Thyroid gland (tissue), 4 donors: Measurements from ENCODE around the gene CAMK1D.

Source experiments
- POLR2A ChIP-seq, 2 donors: fragments of 450-650 bp; IDR thresholded peaks; one replicate each; pipeline ENCODE4 v1.6.1; 2017; ENCODE audit warnings: antibody characterized with exemption in 2 of 2, mild to moderate bottlenecking in 2 of 2, moderate library complexity in 1 of 2
- TF ChIP-seq, protein P1 (sequence below), 6 experiments: fragments of 200-600 bp in 3 of 6; fragments of 450-650 bp in 3 of 6; sonication (generic) in 3 of 6; IDR thresholded peaks; one replicate each; pipeline ENCODE4 v1.5.1; 2016 to 2019; ENCODE audit warnings: antibody characterized with exemption in 6 of 6, mild to moderate bottlenecking in 2 of 6, inconsistent platforms in 1 of 6, moderate library complexity in 1 of 6

DNA sequence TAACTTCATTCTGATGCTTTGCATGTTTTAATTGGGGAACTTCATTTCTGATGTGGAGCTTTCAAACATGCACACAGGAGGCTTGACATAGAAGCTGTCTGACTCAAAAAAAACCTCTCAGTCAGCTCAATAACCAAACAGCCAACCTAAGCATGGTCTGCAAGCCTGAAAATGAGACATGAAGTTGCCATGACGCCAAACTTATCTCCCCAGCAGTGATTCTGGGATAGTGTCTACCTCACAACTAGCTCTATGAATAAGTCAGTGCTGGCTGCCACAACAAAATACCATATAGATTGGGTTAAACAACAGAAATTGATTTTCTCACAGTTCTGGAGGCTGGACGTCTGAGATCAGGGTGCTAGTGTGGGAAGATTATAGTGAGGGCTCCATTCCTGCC lies 408.0 kb downstream of the CAMK1D start:
- TF ChIP-seq, protein P1, sequence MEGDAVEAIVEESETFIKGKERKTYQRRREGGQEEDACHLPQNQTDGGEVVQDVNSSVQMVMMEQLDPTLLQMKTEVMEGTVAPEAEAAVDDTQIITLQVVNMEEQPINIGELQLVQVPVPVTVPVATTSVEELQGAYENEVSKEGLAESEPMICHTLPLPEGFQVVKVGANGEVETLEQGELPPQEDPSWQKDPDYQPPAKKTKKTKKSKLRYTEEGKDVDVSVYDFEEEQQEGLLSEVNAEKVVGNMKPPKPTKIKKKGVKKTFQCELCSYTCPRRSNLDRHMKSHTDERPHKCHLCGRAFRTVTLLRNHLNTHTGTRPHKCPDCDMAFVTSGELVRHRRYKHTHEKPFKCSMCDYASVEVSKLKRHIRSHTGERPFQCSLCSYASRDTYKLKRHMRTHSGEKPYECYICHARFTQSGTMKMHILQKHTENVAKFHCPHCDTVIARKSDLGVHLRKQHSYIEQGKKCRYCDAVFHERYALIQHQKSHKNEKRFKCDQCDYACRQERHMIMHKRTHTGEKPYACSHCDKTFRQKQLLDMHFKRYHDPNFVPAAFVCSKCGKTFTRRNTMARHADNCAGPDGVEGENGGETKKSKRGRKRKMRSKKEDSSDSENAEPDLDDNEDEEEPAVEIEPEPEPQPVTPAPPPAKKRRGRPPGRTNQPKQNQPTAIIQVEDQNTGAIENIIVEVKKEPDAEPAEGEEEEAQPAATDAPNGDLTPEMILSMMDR (IDR thresholded peaks at IDR 0.05), result no peak
- TF ChIP-seq POLR2A (IDR thresholded peaks at IDR 0.05), result no peak
